HepG2 (cell line): ENCODE results near the gene GNAL. TPM values are rescaled to one million over a fixed set of nuclear protein-coding genes. Genes with fewer than 3 reads are reported as not detected.

ENCODE experiments used
- DBP ChIP-seq: sonication (generic); formaldehyde crosslinking; IDR thresholded peaks from 2 replicates; pipeline ENCODE4 v1.4.0; 2020; ENCODE audit warnings: missing genetic modification reagents; ENCODE audit errors: not compliant biosample characterization
- DNMT3B ChIP-seq: conservative IDR thresholded peaks from 2 replicates; pipeline ENCODE4 v1.6.1; 2016; ENCODE audit warnings: missing biosample characterization, control low read depth
- FOXP1 ChIP-seq, 2 experiments: fragments of 450-650 bp in 1 of 2; IDR thresholded peaks; 2 replicates each; pipeline ENCODE4 v1.6.1; 2017 to 2018; ENCODE audit warnings: antibody characterized with exemption in 1 of 2
- HHEX ChIP-seq: IDR thresholded peaks from 2 replicates; pipeline ENCODE4 v1.6.1; 2016; ENCODE audit warnings: control low read depth
- HNRNPK ChIP-seq: fragments of 200-400 bp; formaldehyde crosslinking; IDR thresholded peaks from 2 replicates; pipeline ENCODE4 v1.6.1; 2018; ENCODE audit warnings: low read length, low read depth, moderate library complexity, mild to moderate bottlenecking; ENCODE audit not compliant: poor library complexity, severe bottlenecking
- KDM5A ChIP-seq: fragments of 200-600 bp; sonication (generic); IDR thresholded peaks from 2 replicates; pipeline ENCODE4 v1.7.0; 2018; ENCODE audit warnings: antibody characterized with exemption, mild to moderate bottlenecking, low read length, borderline replicate concordance
- MXD4 ChIP-seq: IDR thresholded peaks from 2 replicates; pipeline ENCODE4 v1.6.1; 2016; ENCODE audit warnings: mild to moderate bottlenecking, missing biosample characterization, missing genetic modification reagents
- NR1H2 ChIP-seq: sonication (generic); formaldehyde crosslinking; IDR thresholded peaks from 2 replicates; pipeline ENCODE4 v1.8.1; 2022; ENCODE audit warnings: low read depth, missing genetic modification reagents, borderline replicate concordance
- PHF8 ChIP-seq: sonication (generic); formaldehyde crosslinking; IDR thresholded peaks from 2 replicates; pipeline ENCODE4 v1.5.0; 2020; ENCODE audit warnings: missing genetic modification reagents
- PRPF4 ChIP-seq: fragments of 200-400 bp; formaldehyde crosslinking; IDR thresholded peaks from 2 replicates; pipeline ENCODE4 v1.6.1; 2016; ENCODE audit warnings: low read length, low read depth; ENCODE audit not compliant: poor library complexity, severe bottlenecking
- SMARCE1 ChIP-seq: fragments of 450-650 bp; IDR thresholded peaks from 2 replicates; pipeline ENCODE4 v1.6.1; 2017; ENCODE audit warnings: borderline replicate concordance
- TRIM22 ChIP-seq: fragments of 450-650 bp; IDR thresholded peaks from 2 replicates; pipeline ENCODE4 v1.6.1; 2017
- ZBTB21 ChIP-seq: sonication (generic); formaldehyde crosslinking; IDR thresholded peaks from 2 replicates; pipeline ENCODE4 v1.4.0; 2020; ENCODE audit warnings: missing genetic modification reagents
- ZNF121 ChIP-seq: sonication (generic); formaldehyde crosslinking; IDR thresholded peaks from 2 replicates; pipeline ENCODE4 v1.5.0; 2020; ENCODE audit warnings: mild to moderate bottlenecking, missing genetic modification reagents
- ZNF3 ChIP-seq: IDR thresholded peaks from 2 replicates; pipeline ENCODE4 v1.7.0; 2017; ENCODE audit warnings: inconsistent platforms
- ZNF446 ChIP-seq: sonication (generic); formaldehyde crosslinking; IDR thresholded peaks from 2 replicates; pipeline ENCODE4 v1.5.0; 2020; ENCODE audit warnings: mild to moderate bottlenecking, missing genetic modification reagents
- ZNF552 ChIP-seq: sonication (generic); formaldehyde crosslinking; IDR thresholded peaks from 2 replicates; pipeline ENCODE4 v1.9.0; 2022; ENCODE audit warnings: missing genetic modification reagents, mild to moderate bottlenecking, borderline replicate concordance
- ZNF605 ChIP-seq: sonication (generic); formaldehyde crosslinking; IDR thresholded peaks from 2 replicates; pipeline ENCODE4 v1.8.0; 2022; ENCODE audit warnings: mild to moderate bottlenecking, missing genetic modification reagents
- ZNF687 ChIP-seq: sonication (generic); formaldehyde crosslinking; IDR thresholded peaks from 2 replicates; pipeline ENCODE4 v1.5.1; 2020; ENCODE audit warnings: mild to moderate bottlenecking, missing genetic modification reagents, moderate library complexity
- ZNF749 ChIP-seq: sonication (generic); formaldehyde crosslinking; IDR thresholded peaks from 2 replicates; pipeline ENCODE4 v1.8.0; 2022; ENCODE audit warnings: mild to moderate bottlenecking, missing genetic modification reagents, moderate library complexity, borderline replicate concordance
- polyA plus RNA-seq, 8 experiments: library from polyadenylated mRNA; depleted of rRNA in 3 of 8; stranded (reverse) in 7 of 8; unstranded in 1 of 8; fragments of >200 nt; fragmentation: Illumina TruSeq in 4 of 8; extraction: Trizol in 4 of 8; gene quantifications; 2 replicates each; pipeline versions ENCODE4 v1.2.1 to v1.2.3, GENCODE V29; 2011 to 2016; ENCODE audit warnings: low read depth in 4 of 8, missing spikeins in 1 of 8, mixed read lengths in 1 of 8; ENCODE audit not compliant: insufficient read depth in 1 of 8
- total RNA-seq, 5 experiments: library from RNA; depleted of rRNA; stranded (reverse); fragments of >200 nt; fragmentation: Illumina TruSeq; extraction: Trizol; gene quantifications; 2 replicates each; pipeline ENCODE4 v1.2.3, GENCODE V29; 2016; ENCODE audit warnings: low read depth in 1 of 5

GNAL gene
- total and polyA plus RNA-seq, 2 of the 13 experiments (the other 11 are each of a cell fraction or from before 2014, with no cell fraction given) = 0.87 to 1.4 TPM

DNA sequence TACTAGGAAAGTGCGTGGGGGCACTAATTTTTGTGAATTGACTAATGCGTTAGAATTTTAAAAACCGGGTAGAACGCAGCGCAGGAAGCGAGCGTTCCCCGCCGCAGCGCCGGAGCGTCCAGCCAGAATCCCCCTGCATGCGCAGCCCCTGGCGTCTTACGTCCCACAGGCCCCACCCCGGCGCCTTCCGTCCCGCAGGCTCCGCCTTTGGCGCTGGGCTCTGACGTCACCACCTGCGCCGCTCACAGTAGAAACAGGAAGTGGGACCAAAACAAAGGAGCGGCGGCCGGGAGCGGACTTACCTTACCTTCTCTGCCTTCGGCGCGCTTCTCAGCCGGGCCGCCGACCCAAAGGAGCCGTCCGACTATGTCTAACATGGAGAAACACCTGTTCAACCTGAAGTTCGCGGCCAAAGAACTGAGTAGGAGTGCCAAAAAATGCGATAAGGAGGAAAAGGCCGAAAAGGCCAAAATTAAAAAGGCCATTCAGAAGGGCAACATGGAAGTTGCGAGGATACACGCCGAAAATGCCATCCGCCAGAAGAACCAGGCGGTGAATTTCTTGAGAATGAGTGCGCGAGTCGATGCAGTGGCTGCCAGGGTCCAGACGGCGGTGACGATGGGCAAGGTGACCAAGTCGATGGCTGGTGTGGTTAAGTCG lies 162.2 kb downstream of the GNAL start, which contains the start of gene CHMP1B (continued):
- peak; percentile 80 for TF ChIP-seq ZNF687 (CRISPR knock-in tag)
- no peak for TF ChIP-seq FOXP1 (IDR thresholded peaks at IDR 0.05)
- TF ChIP-seq FOXP1 (CRISPR knock-in tag; IDR thresholded peaks at IDR 0.05) = 0 out of 2 replicates have a peak, but pooled peaks have one; percentile 38
- peak; percentile 91 for TF ChIP-seq PHF8
- TF ChIP-seq ZNF3 = no peak
- TF ChIP-seq ZNF749 (CRISPR knock-in tag) = peak; percentile 75
- no peak for TF ChIP-seq DBP (CRISPR knock-in tag)
- no peak for TF ChIP-seq HNRNPK
- TF ChIP-seq ZNF121 = no peak
- no peak for TF ChIP-seq ZNF605 (CRISPR knock-in tag)
- TF ChIP-seq ZBTB21 (CRISPR knock-in tag) = peak; percentile 66; the same call in 1 of the 2 replicates
- peak; percentile 91; the same call in 1 of the 2 replicates for TF ChIP-seq DNMT3B (CRISPR knock-in tag)
- TF ChIP-seq ZNF552 (CRISPR knock-in tag) = 0 out of 2 replicates have a peak, but pooled peaks have one; percentile 48
- TF ChIP-seq TRIM22 = no peak
- TF ChIP-seq MXD4 = peak; percentile 39; the same call in 1 of the 2 replicates
- TF ChIP-seq HHEX (CRISPR knock-in tag) = no peak
- TF ChIP-seq PRPF4 = no peak
- no peak for TF ChIP-seq NR1H2
- TF ChIP-seq ZNF446 = no peak
- TF ChIP-seq SMARCE1 = no peak
- TF ChIP-seq KDM5A = peak; percentile 99
